Brain microvascular endothelial cell (primary cell): ENCODE results near the gene PLVAP.

Experiments
- DNase-seq: peaks from one replicate; pipeline ENCODE4 v3.0.0-alpha.2; 2020
- H3K27ac ChIP-seq: fragments of 250-450 bp; sonication (Bioruptor Pico); 2 replicates; pipeline ENCODE4 v1.5.1; 2020; ENCODE audit warnings: mild to moderate bottlenecking, moderate library complexity
- H3K27me3 ChIP-seq: fragments of 250-450 bp; sonication (Bioruptor Pico); replicated peaks from 2 replicates; pipeline ENCODE4 v1.5.1; 2020; ENCODE audit warnings: mild to moderate bottlenecking
- H3K36me3 ChIP-seq: fragments of 250-450 bp; sonication (Bioruptor Pico); replicated peaks from 2 replicates; pipeline ENCODE4 v1.5.1; 2020; ENCODE audit warnings: mild to moderate bottlenecking
- H3K4me3 ChIP-seq: 2 replicates; pipeline ENCODE4 v1.5.1; 2011; ENCODE audit warnings: low read depth, mild to moderate bottlenecking, control low read depth, low read length, moderate library complexity
- in situ Hi-C: cut with HindIII; loops from 2 replicates; pipeline ENCODE4 v1.10.0; 2017; ENCODE audit warnings: low sequenced_read_pairs, low pct_ligation_motif_present
- TF ChIP-seq, protein P1 (sequence below): IDR thresholded peaks from 2 replicates; pipeline ENCODE4 v1.5.1; 2011; ENCODE audit warnings: low read depth, mild to moderate bottlenecking, moderate library complexity, low read length, control low read depth, inconsistent platforms; ENCODE audit errors: missing control alignments

PLVAP gene

DNA sequence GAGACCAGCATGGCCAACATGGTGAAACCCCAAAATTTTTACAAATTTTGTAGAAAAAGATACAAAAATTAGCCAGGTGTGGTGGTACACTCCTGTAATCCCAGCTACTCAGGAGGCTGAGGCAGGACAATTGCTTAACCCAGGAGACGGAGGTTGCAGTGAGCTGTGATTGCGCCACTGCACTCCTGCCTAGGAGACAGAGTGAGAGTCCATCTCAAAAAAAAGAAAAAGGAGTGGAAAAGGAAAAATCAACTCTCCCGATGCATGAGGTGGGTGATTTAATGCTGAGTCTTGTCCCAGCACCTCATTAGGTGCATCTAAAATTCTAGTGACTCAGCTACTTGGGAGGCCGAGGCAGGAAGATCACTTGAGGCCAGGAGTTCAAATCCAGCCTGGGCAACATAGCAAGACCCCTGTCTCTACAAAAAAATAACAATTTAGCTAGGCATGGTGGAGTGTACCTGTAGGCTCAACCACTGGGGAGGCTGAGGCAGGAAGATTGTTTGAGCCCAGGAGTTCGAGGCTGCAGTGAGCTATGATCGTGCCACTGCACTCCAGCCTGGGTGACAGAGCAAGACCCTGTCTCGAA is 20.0 kb downstream of the PLVAP start:
- TF ChIP-seq, protein P1, sequence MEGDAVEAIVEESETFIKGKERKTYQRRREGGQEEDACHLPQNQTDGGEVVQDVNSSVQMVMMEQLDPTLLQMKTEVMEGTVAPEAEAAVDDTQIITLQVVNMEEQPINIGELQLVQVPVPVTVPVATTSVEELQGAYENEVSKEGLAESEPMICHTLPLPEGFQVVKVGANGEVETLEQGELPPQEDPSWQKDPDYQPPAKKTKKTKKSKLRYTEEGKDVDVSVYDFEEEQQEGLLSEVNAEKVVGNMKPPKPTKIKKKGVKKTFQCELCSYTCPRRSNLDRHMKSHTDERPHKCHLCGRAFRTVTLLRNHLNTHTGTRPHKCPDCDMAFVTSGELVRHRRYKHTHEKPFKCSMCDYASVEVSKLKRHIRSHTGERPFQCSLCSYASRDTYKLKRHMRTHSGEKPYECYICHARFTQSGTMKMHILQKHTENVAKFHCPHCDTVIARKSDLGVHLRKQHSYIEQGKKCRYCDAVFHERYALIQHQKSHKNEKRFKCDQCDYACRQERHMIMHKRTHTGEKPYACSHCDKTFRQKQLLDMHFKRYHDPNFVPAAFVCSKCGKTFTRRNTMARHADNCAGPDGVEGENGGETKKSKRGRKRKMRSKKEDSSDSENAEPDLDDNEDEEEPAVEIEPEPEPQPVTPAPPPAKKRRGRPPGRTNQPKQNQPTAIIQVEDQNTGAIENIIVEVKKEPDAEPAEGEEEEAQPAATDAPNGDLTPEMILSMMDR = no peak
- Histone ChIP-seq H3K27me3 (no peaks in the 10 kb centered on the region), H3K36me3 (no peaks in the 10 kb centered on the region), H3K27ac (no peak overlapping the region), H3K4me3 (no peak overlapping the region)
- DNase-seq = no peak
- in situ Hi-C loops = no loop called here

DNA sequence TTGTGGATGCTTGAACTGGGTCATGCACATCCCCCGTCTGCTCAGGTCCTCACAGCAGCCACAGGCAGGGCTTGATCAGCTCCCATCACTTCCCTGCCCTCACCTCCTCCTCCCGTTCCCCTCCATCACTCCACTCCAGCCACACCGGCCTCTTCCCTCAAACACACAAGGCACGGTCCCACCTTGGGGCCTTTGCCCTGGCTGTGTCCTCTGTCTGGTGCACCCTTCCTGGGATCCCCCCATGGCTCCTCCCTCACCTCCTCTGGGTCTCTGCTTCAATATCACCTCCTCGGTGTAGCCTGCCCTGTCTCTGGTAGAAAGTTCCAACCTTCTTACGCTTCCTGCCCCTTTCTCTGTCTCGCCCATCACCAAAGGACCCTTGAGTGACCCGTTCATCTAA is 23.8 kb downstream of the PLVAP start:
- DNase-seq = no peak
- H3K27me3 ChIP-seq = no peaks in the 10 kb centered on the region
- in situ Hi-C loops = no loop called here
- no peaks in the 10 kb centered on the region for H3K36me3 ChIP-seq
- H3K4me3 ChIP-seq = no peak overlapping the region
- TF ChIP-seq, protein P1 = no peak
- no peak overlapping the region for H3K27ac ChIP-seq

DNA sequence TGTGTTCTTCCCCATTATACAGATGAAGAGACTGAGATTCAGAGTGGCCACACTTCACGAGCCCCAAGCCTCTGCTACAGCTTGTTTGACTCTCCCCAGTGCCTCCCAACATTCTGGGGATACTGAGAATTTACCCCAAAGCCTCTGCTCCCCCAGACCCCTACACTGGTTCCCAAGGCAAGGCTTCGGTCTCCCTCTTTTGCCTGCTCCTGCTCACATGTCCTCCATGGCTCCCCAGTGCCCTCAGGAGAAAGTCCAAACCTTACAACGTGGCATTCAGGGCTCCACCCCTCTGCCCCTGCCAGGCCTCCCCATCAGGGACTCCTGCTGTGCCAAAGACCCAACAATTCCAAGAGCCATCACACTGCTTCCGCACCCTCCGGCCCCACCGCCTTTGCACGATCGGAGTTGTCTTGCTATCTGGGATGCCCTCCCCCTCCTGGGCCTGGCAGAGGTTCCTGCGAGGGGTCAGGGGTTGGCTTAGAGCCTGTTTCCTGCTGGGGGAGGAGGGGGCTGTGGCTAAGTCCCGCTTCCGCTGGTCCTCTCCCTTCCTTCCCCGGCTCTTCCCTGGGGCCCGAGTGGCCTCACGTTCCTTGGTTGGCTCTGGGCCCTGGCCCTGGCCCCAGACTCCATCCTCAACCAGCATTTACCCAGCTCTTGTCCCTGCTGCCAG is 24.4 kb downstream of the PLVAP start:
- in situ Hi-C loops = no loop called here

DNA sequence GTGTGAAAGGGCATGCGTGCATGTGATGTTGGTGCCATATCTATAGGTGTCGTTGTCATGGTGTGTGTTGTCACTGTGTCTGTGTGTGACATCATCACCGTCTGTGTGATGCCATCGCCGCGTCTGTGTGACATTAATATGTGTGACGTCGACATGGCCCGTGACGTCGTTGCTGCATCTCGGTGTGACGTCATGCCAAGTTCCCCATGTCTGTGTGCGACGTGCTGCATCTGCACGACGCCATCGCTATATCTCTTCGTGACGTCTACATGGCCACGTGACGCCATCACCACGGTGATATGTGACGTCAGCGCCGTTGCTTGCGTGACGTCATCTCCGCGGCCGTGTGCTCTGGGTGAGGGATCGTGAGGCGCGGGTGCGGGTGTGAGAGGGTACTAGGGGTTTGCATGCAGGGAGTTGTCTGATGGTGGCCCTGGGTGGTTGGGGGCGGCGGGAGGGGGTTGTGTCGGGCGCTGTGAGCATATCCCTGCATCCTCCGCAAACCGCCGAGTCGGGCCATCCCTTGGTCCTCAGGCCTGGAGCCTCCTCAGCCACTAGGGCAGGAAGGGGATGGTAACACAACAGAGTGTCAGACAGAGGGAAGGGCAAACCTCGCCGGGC is 25.2 kb downstream of the PLVAP start:
- H3K4me3 ChIP-seq = no peak overlapping the region
- no peaks in the 10 kb centered on the region for H3K36me3 ChIP-seq
- no peak overlapping the region for H3K27ac ChIP-seq
- DNase-seq = no peak
- no peaks in the 10 kb centered on the region for H3K27me3 ChIP-seq
- TF ChIP-seq, protein P1 = no peak
- in situ Hi-C loops = no loop called here

More for the DNA sequence above, 24.4 kb downstream of the PLVAP start:
- H3K4me3 ChIP-seq = no peak overlapping the region
- H3K36me3 ChIP-seq = no peaks in the 10 kb centered on the region
- no peak overlapping the region for H3K27ac ChIP-seq
- TF ChIP-seq, protein P1 = no peak
- DNase-seq = no peak
- no peaks in the 10 kb centered on the region for H3K27me3 ChIP-seq

DNA sequence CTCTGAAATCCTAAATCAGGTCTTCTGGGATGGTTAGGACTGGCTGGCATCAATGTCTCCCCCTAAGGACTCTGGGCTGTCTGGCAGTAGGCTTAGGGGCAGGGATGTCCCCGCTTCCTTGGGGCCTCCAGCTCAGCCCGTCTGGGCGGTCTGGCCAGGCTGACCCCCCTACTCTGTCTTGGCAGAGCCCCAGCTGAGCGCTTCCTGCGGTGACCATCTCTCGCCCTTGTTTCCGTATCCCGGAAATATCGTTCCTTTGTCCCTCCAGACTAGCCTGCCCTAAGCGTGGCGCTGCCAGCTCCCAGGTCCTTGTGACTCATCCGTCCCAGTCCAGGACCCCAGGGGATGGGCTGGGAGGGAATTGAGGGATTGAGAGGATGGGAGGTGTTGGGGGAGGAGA is 28.4 kb downstream of the PLVAP start:
- in situ Hi-C loops = no loop called here
- TF ChIP-seq, protein P1 = no peak
- Histone ChIP-seq H3K27ac (no peak overlapping the region), H3K27me3 (no peaks in the 10 kb centered on the region), H3K36me3 (no peaks in the 10 kb centered on the region), H3K4me3 (peak overlapping the region; percentile 17)
- peak; percentile 37 for DNase-seq
